IMR-90 (cell line): ENCODE data around the gene COL4A2. TPM values are rescaled to one million over a fixed set of nuclear protein-coding genes. Genes with fewer than 3 reads are reported as not detected.

Experiments used
- ATAC-seq: fragments of 200-7000 bp; cut with Tn5 transposase; 2 replicates; pipeline ENCODE4 v1.9.1; 2020; ENCODE audit warnings: low read depth, mild to moderate bottlenecking, moderate library complexity
- BruUV-seq: library from RNA; stranded (reverse); fragments of 400-500 nt; replicated peaks from 2 replicates; lab custom pipeline; 2021; lab: Mats Ljungman, UMichigan
- CTCF ChIA-PET: fragments of 300-600 bp; formaldehyde crosslinking; extraction: SDS; loops from one replicate; lab custom pipeline; 2021; ENCODE audit warnings: antibody characterized with exemption; lab: Yijun Ruan, JAX
- POLR2A ChIA-PET: fragments of 300-600 bp; sonication (Branson Sonifier 250); formaldehyde crosslinking; loops from one replicate; lab custom pipeline; 2022; ENCODE audit warnings: antibody characterized with exemption; ENCODE audit not compliant: unreplicated experiment; lab: Charles Lee
- DNase-seq: peaks from one replicate; pipeline ENCODE4 v3.0.0; 2013
- H2AFZ ChIP-seq: replicated peaks from 2 replicates; pipeline ENCODE3; 2013; ENCODE audit warnings: low read length, mild to moderate bottlenecking; ENCODE audit not compliant: poor library complexity
- H2AK5ac ChIP-seq: 2 replicates; pipeline ENCODE4 v1.6.1; 2013; ENCODE audit warnings: low read depth, low read length, inconsistent platforms
- H2AK9ac ChIP-seq: replicated peaks from 2 replicates; pipeline ENCODE3; 2013; ENCODE audit warnings: mild to moderate bottlenecking, low read depth, low read length, moderate library complexity; ENCODE audit not compliant: poor library complexity
- H2BK120ac ChIP-seq: 2 replicates; pipeline ENCODE4 v1.6.1; 2013; ENCODE audit warnings: low read depth, low read length, inconsistent platforms
- H2BK15ac ChIP-seq: 3 replicates; pipeline ENCODE4 v1.6.1; 2013; ENCODE audit warnings: low read depth, low read length, inconsistent platforms
- H2BK20ac ChIP-seq: 2 replicates; pipeline ENCODE4 v1.6.1; 2013; ENCODE audit warnings: low read depth, mild to moderate bottlenecking, inconsistent platforms, low read length, moderate library complexity
- H2BK5ac ChIP-seq: 2 replicates; pipeline ENCODE4 v1.6.1; 2013; ENCODE audit warnings: mild to moderate bottlenecking, low read depth, low read length, inconsistent platforms; ENCODE audit not compliant: poor library complexity, severe bottlenecking
- H3K14ac ChIP-seq: replicated peaks from 2 replicates; pipeline ENCODE4 v1.6.1; 2013; ENCODE audit warnings: low read depth, low read length, inconsistent platforms
- H3K18ac ChIP-seq: 2 replicates; pipeline ENCODE4 v1.6.1; 2013; ENCODE audit warnings: low read depth, low read length, control low read depth
- H3K23ac ChIP-seq: 2 replicates; pipeline ENCODE4 v1.6.1; 2013; ENCODE audit warnings: low read depth, low read length, inconsistent platforms
- H3K27ac ChIP-seq: 2 replicates; pipeline ENCODE4 v1.5.1; 2013; ENCODE audit warnings: mild to moderate bottlenecking, control low read depth, low read length; ENCODE audit not compliant: insufficient read depth
- H3K27me3 ChIP-seq: 2 replicates; pipeline ENCODE4 v1.6.1; 2013; ENCODE audit warnings: low read length; ENCODE audit not compliant: control insufficient read depth, insufficient read depth
- H3K36me3 ChIP-seq: 2 replicates; pipeline ENCODE4 v1.6.1; 2013; ENCODE audit warnings: low read length, mixed read lengths; ENCODE audit not compliant: control insufficient read depth, insufficient read depth
- H3K4ac ChIP-seq: 2 replicates; pipeline ENCODE4 v1.6.1; 2013; ENCODE audit warnings: low read depth, low read length, inconsistent platforms
- H3K4me1 ChIP-seq: 2 replicates; pipeline ENCODE4 v1.6.1; 2013; ENCODE audit warnings: low read length, mixed read lengths; ENCODE audit not compliant: control insufficient read depth, insufficient read depth
- H3K4me2 ChIP-seq: 2 replicates; pipeline ENCODE4 v1.6.1; 2013; ENCODE audit warnings: low read depth, mild to moderate bottlenecking, control low read depth, low read length, moderate library complexity
- H3K4me3 ChIP-seq: 2 replicates; pipeline ENCODE4 v1.5.1; 2013; ENCODE audit warnings: low read depth, mild to moderate bottlenecking, control low read depth, low read length, moderate library complexity; ENCODE audit not compliant: insufficient read depth
- H3K56ac ChIP-seq: 2 replicates; pipeline ENCODE4 v1.6.1; 2013; ENCODE audit warnings: low read length, inconsistent platforms; ENCODE audit not compliant: insufficient read depth; ENCODE audit errors: extremely low read depth
- H3K79me1 ChIP-seq, 2 experiments: 2 replicates each; pipeline ENCODE4 v1.6.1; 2013; ENCODE audit warnings: low read length in 2 of 2, inconsistent platforms in 1 of 2, low read depth in 1 of 2
- H3K9ac ChIP-seq: 2 replicates; pipeline ENCODE4 v1.6.1; 2013; ENCODE audit warnings: low read depth, low read length, control low read depth
- H3K9me1 ChIP-seq: 2 replicates; pipeline ENCODE4 v1.6.1; 2013; ENCODE audit warnings: low read length, inconsistent platforms; ENCODE audit not compliant: insufficient read depth
- H3K9me3 ChIP-seq: 2 replicates; pipeline ENCODE4 v1.6.1; 2013; ENCODE audit warnings: low read length; ENCODE audit not compliant: control insufficient read depth, insufficient read depth
- H4K20me1 ChIP-seq: 2 replicates; pipeline ENCODE4 v1.6.1; 2013; ENCODE audit warnings: low read length, inconsistent platforms; ENCODE audit not compliant: insufficient read depth
- H4K5ac ChIP-seq: 2 replicates; pipeline ENCODE4 v1.6.1; 2013; ENCODE audit warnings: mild to moderate bottlenecking, low read depth, low read length, control low read depth
- H4K8ac ChIP-seq, 2 experiments: 2 replicates each; pipeline ENCODE4 v1.6.1; 2013; ENCODE audit warnings: low read depth in 2 of 2, low read length in 2 of 2, control low read depth in 1 of 2, inconsistent platforms in 1 of 2
- H4K91ac ChIP-seq: 2 replicates; pipeline ENCODE4 v1.6.1; 2013; ENCODE audit warnings: low read depth, low read length, inconsistent platforms; ENCODE audit not compliant: insufficient read depth
- NFE2L2 ChIP-seq: fragments of 150-350 bp; IDR thresholded peaks from 2 replicates; pipeline ENCODE4 v1.6.1; 2016; ENCODE audit warnings: low read depth, mild to moderate bottlenecking, low read length
- POLR2A ChIP-seq: IDR thresholded peaks from 2 replicates; pipeline ENCODE4 v1.6.1; 2012; ENCODE audit warnings: mild to moderate bottlenecking, low read depth, low read length
- SMC3 ChIP-seq: fragments of 150-350 bp; IDR thresholded peaks from 2 replicates; pipeline ENCODE4 v1.6.1; 2016; ENCODE audit warnings: low read depth, mild to moderate bottlenecking, antibody characterized with exemption, low read length, moderate library complexity
- WGBS, 2 experiments: methylation state at CpG; one replicate each; pipeline versions ENCODE4 v1.1.5 to v1.1.7; 2013; ENCODE audit warnings: missing lambda C conversion rate in 2 of 2; ENCODE audit not compliant: insufficient read length in 1 of 2; ENCODE audit errors: extremely low coverage in 2 of 2; 5-methylcytosine and 5-hydroxymethylcytosine counted together
- dilution Hi-C: fragments of 300-500 bp; cut with HindIII; formaldehyde crosslinking; loops from one replicate; pipeline ENCODE4 v1.14.3; 2018; ENCODE audit warnings: low sequenced_read_pairs; ENCODE audit not compliant: unreplicated experiment
- in situ Hi-C: fragments of 300-500 bp; cut with MboI; formaldehyde crosslinking; loops from 3 replicates; pipeline ENCODE4 v1.14.3; 2019; ENCODE audit warnings: low sequenced_read_pairs, inconsistent platforms, mixed read lengths
- intact Hi-C: fragments of 100-400 bp; cut with micrococcal nuclease; formaldehyde crosslinking; loops from 2 replicates; pipeline ENCODE4 v1.10.0; 2022
- polyA plus RNA-seq, 3 experiments: library from polyadenylated mRNA; depleted of rRNA; stranded (reverse); fragments of >200 nt; gene quantifications; 2 replicates each; pipeline ENCODE4 v1.2.3, GENCODE V29; 2012; ENCODE audit warnings: low replicate concordance in 1 of 3
- total RNA-seq: library from RNA; depleted of rRNA; stranded (reverse); fragments of >200 nt; gene quantifications from 2 replicates; pipeline ENCODE4 v1.2.3, GENCODE V29; 2012

COL4A2 gene
- total and polyA plus RNA-seq, 2 of the 4 experiments (the other 2 are of a cell fraction) = 90.7 to 457 TPM

DNA sequence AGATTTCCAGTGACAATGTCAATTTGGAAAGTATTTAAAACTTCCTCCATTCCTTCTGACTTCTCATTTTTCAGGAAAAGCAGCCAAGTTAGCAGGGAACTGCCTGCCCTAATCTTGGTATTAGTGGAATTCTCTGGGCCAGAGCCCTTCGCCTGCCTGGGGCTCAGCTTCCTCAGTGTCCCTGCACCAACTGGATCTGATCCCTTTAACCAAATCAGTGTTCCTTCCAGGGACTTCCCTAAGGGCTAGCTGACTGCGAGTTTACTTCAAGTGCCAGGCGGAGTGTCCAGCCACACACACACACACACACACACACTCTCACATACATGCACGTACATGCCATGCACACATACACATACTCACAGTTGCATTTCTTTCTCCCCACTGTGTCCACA, 234.4 kb downstream of the COL4A2 start:
- H4K8ac ChIP-seq = no peak overlapping the region
- no peak overlapping the region for H3K23ac ChIP-seq
- H3K79me1 ChIP-seq = no peaks in the 10 kb centered on the region; a peak in 1 of 4 replicates
- H2AFZ ChIP-seq = peak overlapping the region; percentile 19
- H2AK9ac ChIP-seq = no peak overlapping the region
- H2BK20ac ChIP-seq = no peak overlapping the region
- in situ Hi-C loops = no loop called here
- no peak overlapping the region for H2BK5ac ChIP-seq
- ChIA-PET POLR2A (no interaction called here), CTCF (no interaction called here)
- H3K27me3 ChIP-seq = no peaks in the 10 kb centered on the region
- H2AK5ac ChIP-seq = no peak overlapping the region
- H3K27ac ChIP-seq = peak overlapping the region; percentile 18; the same call in 1 of the 2 replicates
- H4K20me1 ChIP-seq = no peaks in the 10 kb centered on the region; the same call in 1 of the 2 replicates
- peak overlapping the region; percentile 26; the same call in 1 of the 2 replicates for H4K5ac ChIP-seq
- TF ChIP-seq POLR2A (no peak), SMC3 (no peak), NFE2L2 (no peak)
- no peak overlapping the region for H3K56ac ChIP-seq
- no peak overlapping the region for H3K18ac ChIP-seq
- no peak overlapping the region for H4K91ac ChIP-seq
- dilution Hi-C loops = no loop called here
- intact Hi-C loops = no loop called here
- DNase-seq = peak; percentile 24
- H3K36me3 ChIP-seq = no peaks in the 10 kb centered on the region
- WGBS, 2 experiments = 36% methylated on average over 3 of the region's 4 CpGs; no CpG with 5 or more reads in 1 of the 2 experiments
- H2BK15ac ChIP-seq = no peak overlapping the region
- peak; percentile 88 for ATAC-seq
- H2BK120ac ChIP-seq = no peak overlapping the region
- H3K4me2 ChIP-seq = peak overlapping the region; percentile 61
- no peak overlapping the region for H3K14ac ChIP-seq
- H3K9me3 ChIP-seq = peaks cover 2% of the 10 kb centered on the region; the same call in 1 of the 2 replicates
- no peak overlapping the region for H3K9ac ChIP-seq
- no peak overlapping the region for H3K4ac ChIP-seq
- peaks cover 9% of the 10 kb centered on the region for H3K4me1 ChIP-seq
- H3K9me1 ChIP-seq = peaks cover 3% of the 10 kb centered on the region; the same call in 1 of the 2 replicates
- BruUV-seq = no TSS peak
- H3K4me3 ChIP-seq = no peak overlapping the region
